Suppressor macrophage treated with lipopolysaccharide for 1 hour (primary cell): Measurements from ENCODE around the gene NIPAL3.

ENCODE experiments used
- DNase-seq, 3 donors: peaks; one replicate each; pipeline ENCODE4 v3.0.0-alpha.2; 2020 to 2022

NIPAL3 gene

DNA sequence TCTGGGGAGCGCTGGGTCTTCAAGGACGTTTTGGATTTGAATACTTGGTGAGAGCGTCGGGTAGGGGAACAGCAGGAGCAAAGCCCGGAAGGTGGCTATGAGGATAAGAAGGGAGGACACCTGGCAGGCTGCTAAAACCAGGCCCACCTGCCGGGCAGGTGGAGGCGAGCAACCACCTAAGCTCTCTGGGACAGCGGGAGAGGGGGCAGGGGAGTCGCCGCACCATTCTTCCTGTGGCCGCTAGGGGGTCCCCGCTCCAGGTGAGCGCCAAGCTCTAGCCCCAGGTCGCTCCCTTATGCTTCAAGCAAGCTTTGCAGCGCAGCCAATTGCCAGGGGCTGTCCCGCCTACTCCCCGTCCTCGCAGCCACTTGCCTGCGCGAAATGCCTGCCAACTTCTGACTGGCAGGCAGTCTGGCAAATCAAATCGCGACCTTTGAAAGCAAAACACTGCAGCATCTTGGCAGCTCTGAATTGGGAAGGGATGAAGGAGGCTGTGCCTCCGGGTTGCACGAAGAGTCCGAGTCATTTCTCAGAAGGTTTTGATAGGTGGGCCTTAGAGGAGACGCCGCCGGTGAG, at the start of gene NIPAL3:
Gene NIPAL3, plus strand, starts transcription at position 469 of the 576 bp plus-strand sequence. CDS start 3,746 bp downstream, outside the sequence.
- peak; percentile 98 for DNase-seq

DNA sequence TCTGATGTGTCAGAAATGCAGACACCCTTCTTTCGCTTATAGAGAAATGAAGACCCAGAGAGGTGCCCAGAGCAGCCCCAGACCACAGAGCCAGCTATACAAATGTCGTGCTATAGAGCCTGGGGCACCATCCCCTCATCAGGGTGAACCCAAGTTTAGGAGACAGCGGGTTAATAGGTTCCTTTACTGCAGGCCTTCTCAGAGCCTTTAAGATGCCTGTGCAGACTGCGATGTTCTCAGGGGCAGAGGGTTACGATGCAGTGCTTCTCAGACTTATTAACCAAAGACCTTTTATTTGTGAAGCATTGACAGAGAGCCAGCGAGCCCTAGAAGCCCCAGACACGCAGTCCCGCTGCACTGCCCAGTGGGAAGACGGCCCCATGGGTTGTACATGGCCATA, 48.9 kb upstream of the NIPAL3 start:
- no peak for DNase-seq

DNA sequence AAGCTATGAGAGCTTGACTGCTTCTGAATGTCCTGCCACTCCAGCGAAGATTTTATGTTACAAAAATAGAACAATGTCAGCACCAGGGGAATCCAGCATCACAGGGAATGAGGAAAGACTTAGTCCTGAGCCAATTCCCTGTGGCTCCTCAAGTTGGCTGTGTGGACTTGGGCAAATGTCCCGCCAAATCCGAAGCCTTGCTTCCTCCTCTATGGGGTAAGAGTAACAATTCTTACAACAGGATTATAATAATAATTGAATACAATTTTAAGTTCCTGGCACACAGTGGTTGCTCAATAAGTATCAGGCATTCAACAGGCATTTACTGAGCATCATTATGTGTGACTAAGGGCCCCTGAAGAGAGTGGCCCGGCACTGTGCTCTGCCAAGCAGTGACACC, 46.4 kb upstream of the NIPAL3 start:
- DNase-seq: no peak

DNA sequence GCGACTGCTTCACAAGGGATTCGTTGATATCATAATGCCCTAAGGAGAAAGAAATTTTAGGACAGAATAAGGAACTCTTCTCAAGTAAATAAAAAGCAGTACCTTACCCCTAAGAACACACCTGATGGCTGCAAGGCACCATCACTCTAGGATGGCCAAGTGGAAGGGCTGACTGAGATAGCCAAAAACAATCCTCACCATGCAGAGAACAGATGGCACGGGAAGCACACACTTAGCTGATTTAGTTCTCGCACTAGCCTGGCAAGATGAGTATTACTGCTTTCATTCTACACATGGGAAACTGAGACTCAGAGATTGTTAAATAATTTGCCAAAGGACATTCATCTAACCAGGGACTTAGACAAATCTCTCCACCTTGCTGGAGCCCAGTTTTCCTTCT, 45.8 kb upstream of the NIPAL3 start:
- no peak for DNase-seq

- no peak for DNase-seq
These were observed 42.6 kb upstream of the NIPAL3 start for GRCh38 chr1:24373044-24373443.

GRCh38 chr1:24373710-24374109, 41.9 kb upstream of the NIPAL3 start:
- no peak for DNase-seq

GRCh38 chr1:24374891-24375786, 40.5 kb upstream of the NIPAL3 start:
- no peak for DNase-seq

DNA sequence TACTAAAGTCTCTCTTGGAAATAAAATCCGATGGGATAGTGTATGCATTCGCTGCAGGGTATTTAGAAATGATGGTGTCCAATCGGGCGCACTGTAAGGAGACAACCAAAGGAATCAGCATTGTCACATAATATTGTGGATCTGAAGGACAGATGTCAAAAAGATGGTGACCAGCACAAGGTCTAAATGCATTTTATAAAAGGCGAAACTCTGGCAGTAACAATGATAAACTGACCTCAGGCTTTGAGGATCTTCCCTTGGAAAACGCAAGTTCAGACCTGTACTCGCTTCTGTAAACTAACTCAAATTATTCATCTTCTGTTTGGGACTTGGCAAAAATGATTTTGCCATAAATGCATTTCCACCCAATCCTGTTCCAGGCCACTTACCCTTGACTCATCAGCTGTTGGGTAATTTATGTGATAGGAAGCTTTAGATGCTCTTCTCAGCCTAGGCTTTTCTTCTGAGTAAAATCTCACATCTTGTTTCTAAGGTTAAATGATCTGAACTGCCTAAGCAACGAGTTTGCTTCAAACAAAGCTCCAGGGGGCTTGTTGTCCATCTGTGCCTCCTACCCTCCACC, 35.8 kb upstream of the NIPAL3 start:
- DNase-seq: peak in 2 of 3 donors; percentile 25 to 28

GRCh38 chr1:24380508-24380907, 35.1 kb upstream of the NIPAL3 start:
- no peak for DNase-seq

GRCh38 chr1:24381256-24381655, 34.3 kb upstream of the NIPAL3 start:
- no peak for DNase-seq

DNA sequence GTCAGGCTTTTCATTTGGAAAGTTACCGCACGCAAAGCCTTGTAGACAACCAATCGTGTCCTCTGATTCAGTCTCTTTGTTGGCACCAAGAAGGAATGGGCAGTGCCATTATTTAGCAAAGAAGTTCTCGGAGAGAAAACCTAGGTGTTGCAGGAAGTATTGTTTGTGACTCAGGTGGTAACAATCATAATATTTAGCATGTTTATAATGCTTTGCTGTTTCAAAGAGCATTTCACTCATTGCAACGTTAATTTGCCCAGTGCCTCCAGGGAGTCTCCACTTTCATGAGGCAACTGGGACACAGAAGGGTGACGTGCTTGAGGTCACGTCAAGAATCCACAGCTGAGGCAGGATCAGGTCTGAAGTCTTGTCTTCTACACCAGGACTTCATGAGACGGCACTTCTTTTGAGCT, 33.4 kb upstream of the NIPAL3 start:
- DNase-seq: no peak

- DNase-seq: no peak
These were observed 32.1 kb upstream of the NIPAL3 start for GRCh38 chr1:24383381-24383940.

GRCh38 chr1:24384251-24385090, 31.1 kb upstream of the NIPAL3 start:
- DNase-seq: peak; percentile 82 to 87 (median 83)

DNA sequence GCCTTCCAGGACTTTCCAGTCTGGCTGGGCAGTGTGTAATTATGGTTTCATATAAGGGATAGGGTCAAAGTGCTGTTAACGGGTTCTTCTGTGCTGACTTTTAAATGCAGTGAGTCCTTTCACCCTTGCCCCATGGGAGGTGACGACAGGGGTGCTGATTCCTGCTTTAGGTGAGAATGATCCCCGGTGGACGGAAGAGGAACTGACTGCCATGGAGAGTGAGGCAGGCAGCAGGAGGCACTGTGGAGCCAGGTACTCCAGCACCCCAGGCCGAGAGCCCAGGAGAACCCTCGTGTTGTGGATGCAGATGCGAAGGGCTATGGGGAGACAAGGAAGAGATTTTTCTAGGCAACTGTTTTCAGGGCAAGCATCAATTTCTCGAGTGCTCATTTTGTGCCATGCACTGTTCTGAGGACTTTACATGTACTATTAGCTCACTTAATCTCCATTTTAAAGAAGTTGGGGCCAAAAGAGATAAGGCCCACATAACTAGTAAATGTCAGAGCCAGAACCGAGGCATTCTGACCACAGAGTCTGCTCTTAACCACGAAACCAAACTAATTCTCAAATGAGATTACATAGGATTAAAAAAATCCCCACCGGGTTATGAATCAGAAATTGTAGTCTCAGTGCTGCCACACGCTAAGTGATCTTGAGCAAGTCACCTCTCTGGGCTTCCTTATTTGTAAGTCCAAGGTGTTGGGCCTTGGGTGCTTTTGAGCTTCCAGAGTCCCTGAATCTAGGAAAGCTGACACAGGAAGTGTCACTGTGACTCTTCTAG, 30.3 kb upstream of the NIPAL3 start:
- peak in 2 of 3 donors; percentile 27 to 29 for DNase-seq

DNA sequence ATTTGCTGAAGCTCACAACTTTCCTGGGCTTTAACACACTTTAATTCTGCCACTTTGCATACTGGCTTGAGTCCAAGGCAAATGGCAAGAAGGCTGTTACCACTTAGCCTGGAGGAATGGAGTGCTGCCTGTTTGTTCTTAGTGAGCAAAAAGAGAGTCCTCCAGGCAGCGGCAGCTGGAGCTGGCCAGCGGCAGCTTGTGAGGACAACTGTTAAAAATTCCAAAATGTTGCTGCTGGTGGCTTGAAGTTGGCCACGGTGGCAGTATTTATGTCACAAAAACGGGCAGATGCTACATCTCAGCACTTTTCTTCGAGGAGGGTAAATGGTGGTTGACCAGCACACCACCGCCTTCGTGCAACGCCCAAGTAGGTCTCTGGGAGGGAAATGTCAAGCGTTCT, 29.4 kb upstream of the NIPAL3 start:
- no peak for DNase-seq

- DNase-seq: no peak
These were observed 28.7 kb upstream of the NIPAL3 start for GRCh38 chr1:24386931-24387330.

DNA sequence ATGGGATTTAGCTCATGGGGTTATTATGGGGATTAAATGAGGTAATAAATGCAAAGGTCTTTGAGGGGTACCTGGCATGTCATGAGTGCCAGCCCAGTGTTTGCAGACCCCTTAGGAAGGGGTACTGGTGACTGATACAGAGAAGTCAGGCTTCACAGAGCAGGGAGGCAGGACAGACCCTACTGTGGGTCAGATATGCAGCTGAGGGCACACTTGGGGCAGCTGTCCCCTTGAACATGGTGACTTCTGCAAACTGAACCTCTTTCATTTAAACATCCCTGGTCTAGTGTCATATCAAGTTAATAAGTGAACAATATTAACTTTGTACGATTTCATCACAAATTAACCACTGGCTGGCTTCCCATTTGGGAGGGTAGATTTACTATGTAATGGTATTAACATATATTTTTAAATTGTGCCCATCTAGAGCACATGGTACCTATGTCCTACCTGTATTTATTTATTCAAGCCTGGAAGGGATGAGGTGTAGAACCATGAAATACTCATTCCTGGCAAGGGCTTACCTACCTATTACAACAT, 27.9 kb upstream of the NIPAL3 start:
- DNase-seq: no peak

GRCh38 chr1:24388331-24388885, 27.2 kb upstream of the NIPAL3 start:
- no peak for DNase-seq

DNA sequence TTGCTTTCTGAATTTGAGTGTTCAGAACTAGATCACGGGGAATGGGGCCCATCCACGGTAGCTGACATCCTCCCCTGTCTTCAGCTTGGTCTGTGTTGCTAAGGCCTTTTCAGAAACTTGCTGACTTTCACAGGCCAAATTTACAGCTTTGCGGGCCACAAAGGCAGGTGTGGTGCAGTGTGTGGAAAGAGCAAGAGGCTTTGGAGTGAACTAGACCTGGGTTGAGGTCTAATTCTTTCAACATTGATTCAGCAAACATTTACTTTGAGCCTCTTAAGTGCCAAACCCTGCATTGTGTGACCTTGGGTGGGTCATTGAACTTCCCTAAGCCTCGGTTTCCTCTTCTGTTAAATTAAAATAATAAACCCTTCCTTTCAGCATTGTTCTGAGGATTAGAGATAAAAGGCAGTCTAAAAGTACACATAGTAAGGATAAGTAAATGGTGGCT, 26.3 kb upstream of the NIPAL3 start:
- DNase-seq: no peak

DNA sequence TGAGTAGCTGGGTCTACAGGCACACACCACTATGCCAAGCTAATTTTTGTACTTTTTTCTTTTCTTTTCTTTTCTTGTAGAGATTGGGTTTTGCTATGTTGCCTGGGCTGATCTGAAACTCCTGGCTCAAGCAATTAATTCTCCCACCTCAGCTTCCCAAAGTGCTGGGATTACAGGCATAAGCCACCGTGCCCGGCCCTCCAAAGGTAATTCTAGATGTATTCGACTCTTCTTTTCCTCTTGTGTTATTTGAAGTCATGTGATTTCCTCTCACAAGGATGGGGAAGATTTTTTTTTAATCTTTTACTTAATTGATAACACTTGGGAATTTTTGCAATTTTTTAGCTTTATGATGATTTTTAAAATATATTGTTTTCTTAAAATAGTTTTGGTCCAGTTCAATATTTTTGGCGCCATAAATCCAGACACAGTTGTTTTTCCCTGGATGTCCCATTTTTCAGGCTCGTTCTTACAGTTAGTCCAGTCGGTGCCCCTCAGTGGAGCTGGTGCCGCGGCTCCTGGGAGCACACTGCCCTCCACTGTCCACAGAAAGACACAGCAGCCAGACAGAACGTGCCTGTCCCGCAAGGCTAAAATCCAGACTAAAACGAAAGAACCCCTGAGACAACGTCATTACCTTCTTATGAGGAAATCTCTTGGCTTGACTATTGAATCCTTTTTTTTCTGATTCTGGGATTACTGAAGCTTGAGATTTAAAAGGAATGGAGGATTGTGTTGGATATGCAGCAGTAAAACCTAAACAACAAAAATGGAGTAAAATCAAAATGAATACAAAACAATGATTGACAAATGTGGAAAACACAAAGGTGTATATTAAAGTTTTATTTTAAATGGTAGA, 24.4 kb upstream of the NIPAL3 start:
- DNase-seq: peak; percentile 87 to 88 (median 87)
